Activated CD8-positive, alpha-beta memory T cell treated with anti-CD3 and anti-CD28 coated beads for 48 hours (primary cell): ENCODE measurements around the gene CACUL1.
"Not testable (repeated sequence)": the region's sequence is repeated elsewhere in the genome, so short reads cannot be mapped to it uniquely, and the experiment has no call there.

ENCODE experiments used
- DNase-seq, 3 experiments: peaks; one replicate each; pipeline ENCODE4 v3.0.0-alpha.2; 2020; ENCODE audit warnings: low read depth in 2 of 3, low spot score in 2 of 3

The CACUL1 gene

GRCh38 chr10:118692872-118693271 lies 61.9 kb downstream of the CACUL1 start:
- no peak for DNase-seq

- DNase-seq: no peak
These were observed 65.5 kb downstream of the CACUL1 start for GRCh38 chr10:118689070-118689858.

DNA sequence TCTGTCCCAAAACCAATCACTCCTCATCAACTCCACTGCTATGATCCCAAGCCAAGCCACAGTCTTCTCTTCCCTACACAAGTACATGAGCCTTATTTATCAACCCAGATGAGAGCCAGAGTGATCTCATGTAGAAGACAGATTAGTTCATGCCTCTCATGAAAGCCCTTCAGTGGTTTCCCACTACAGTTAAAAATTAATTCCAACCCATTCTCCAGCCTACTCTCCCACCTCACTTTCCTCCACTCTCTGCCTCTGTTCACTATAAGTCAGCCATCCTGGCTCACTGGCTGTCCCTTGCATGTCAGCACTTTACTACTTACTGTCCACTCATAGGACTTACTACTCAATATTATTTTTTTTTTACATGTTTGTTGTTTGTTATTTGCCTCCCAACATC lies 67.3 kb downstream of the CACUL1 start:
- DNase-seq: no peak

DNA sequence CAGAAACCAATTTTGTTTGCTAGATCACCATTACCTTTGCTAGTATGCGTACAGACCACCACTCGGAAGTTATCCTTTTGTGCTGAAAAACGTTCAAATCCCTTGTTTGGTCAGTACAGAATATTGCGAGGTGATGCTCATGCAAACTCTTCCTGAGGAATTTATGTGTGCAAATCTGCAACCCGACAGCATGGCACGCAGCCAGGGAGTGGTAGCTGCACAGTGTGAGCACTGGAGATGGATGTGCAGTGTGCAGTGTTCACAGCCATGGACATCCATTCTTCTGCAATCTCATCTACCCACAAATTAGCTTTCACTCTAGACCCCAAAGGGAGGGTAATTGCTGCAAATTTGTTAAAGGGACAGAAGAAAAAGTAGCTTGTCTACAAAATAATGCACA lies 72.2 kb downstream of the CACUL1 start:
- no peak for DNase-seq

GRCh38 chr10:118680197-118680596 lies 74.6 kb downstream of the CACUL1 start:
- DNase-seq: no peak

DNA sequence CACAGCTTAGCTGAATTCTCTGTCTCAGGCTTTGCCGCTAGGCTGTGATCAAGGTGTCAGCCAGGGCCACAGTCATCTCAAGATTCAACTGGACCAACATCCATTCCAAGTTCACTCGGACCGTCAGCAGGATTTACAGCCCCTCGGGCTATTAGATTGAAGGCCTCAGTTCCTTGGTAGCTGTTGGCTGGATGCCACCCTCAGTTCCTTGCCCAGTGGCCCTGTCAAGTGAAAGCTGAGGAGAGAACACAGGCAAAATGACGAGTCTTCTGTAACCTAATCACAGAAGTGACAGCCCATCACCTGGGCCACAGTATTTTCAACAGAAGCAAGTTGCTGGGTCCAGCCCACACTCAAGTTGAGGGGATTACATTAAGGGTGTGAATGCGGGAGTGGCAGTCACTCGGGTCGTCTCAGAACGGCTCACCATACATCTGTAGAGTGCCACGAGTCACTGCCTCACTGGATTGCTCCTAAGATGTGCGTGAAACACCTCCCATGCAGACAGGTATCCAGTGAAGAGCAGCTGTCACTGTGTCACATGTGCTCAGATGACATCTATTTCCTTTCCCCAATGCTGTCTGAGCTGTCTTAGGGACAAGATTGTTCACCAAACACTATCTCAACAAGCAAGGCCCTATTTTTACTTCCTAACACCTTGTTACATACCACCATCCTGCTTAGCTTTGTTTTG lies 80.4 kb downstream of the CACUL1 start:
- DNase-seq: no peak

DNA sequence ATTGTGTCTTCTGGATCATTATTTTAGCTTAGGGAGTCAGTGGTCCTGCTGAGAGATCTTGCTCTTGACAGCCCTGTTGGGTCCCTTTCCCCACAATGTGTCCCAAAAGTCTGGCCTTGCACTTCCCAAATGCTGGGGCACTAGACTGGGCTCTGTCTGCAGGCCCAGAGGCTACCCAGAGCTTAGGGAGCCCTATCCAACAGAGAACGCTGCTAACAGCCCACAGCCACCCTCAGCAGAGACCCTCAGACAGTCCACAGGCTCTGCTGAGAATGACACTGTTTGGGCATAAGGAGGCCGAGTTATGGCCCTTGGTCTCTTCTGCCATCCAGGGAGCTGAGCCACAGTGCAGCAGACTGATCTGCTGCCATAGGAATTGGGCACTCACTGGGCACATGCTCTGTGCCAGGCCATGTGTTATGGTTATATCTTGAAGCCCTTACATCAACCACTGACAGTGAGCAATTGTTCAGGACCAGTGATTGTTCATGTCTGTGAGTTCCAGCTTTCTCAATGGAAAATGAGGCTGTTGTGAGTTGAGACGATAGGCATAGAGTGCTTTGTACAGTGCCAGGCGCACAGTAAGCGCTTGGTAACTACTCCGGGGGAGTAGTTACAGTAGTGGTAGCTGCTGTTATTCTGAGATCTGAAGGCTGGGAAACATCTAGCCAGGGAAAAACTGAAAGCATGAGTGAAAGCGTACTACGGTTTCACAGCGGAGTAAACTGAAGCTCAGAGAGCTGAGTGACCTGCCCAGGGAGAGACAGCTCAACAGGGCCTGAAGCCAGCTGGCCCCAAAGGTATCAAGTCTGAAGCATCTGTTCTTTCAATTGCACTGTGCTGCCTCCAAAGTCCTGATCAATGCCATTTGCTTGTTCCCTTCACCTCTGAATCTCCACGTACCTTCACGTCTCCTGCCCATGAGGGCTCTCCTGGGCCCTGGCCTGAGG lies 81.7 kb downstream of the CACUL1 start:
- DNase-seq: no peak

DNA sequence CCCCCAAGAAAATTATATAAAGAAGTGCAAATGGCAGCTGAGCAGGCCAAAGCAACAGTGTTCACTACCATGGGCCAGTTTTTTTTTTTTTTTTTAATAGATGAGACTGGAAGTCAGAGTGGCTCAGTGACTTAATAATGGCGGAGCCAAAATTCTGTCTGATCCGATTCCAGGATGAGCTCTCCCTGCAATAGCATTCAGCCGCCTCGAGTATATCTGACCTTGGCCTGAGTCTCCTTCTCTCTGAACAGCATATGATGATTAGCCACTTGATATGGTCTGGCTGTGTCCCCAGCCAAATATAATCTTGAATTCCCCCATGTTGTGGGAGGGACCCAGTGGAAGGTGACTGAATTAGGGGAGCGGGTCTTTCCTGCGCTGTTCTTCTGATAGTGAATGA lies 82.6 kb downstream of the CACUL1 start:
- no peak for DNase-seq

DNA sequence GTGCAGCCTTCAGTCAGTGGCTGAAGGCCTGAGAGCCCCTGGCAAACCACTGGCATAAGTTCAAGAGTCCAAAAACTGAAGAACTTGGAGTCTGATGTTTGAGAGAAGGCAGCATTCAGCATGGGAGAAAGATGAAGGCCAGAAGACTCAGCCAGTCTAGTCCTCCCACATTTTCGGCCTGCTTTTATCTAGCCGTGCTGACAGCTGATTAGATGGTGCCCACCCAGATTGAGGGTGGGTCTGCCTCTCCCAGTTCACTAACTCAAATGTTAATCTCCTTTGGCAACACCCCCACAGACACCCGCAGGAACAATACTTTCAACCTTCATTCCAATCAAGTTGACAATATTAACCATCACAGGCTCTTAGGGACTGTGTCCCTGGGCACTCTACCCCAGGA lies 83.5 kb downstream of the CACUL1 start:
- not testable (repeated sequence) for DNase-seq

- no peak for DNase-seq
These were observed 84.2 kb downstream of the CACUL1 start for GRCh38 chr10:118670472-118671124.

GRCh38 chr10:118669835-118670234 lies 84.9 kb downstream of the CACUL1 start:
- no peak for DNase-seq

GRCh38 chr10:118669020-118669791 lies 85.6 kb downstream of the CACUL1 start:
- DNase-seq: no peak

DNA sequence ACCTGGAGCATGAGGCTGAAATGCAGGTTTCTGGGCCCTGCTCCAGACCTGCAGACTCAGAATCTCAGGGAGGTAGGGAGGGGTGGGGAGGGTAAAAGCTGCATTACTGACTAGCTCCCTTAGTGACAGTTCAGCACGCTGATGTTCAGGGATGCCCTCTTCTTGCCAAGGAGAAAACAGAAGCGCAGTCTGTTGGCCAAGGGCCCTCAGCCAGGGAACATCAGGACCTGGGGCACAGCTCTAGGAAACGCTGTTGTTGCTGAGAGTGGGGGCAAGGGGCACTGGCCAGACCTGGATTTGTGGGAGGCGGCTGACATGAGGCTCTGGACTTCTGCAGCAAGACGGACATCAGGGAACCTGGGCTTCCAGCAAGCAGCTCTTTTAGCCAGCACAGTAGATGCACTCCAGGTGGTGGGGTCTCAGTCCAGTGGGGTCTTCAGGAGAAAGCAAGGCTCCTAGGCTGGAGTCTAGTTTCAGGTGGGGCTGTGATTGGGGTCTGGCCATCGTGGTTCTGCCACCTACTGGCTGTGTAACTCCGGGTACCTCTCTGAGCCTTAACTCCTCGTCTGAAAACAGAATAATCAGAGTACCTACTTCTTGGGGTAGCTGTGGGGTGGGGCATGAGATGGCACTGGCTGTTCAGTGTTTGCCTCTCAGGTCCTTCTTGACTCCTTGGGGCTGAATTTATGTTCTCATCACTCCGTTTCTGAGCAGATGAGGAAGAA lies 86.4 kb downstream of the CACUL1 start:
- no peak for DNase-seq

DNA sequence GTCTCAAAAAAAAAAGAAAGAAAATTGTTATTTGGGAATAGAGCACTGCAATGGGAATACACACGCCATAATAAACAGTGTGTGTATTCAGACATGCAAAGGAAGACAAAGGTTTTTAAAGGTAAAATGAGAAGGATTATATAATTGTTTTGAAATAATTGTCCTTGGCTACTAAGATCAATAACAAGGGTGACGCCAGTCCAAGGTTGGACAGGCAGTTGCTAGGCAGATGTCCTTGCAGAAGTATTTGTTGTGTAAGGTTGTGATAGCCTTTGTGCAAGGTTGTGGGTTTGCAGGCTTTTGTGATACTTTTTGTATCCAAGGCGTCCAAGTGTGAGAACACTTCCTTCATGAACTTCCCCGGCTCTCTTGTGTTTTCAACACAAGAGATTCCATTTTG lies 87.0 kb downstream of the CACUL1 start:
- no peak for DNase-seq

DNA sequence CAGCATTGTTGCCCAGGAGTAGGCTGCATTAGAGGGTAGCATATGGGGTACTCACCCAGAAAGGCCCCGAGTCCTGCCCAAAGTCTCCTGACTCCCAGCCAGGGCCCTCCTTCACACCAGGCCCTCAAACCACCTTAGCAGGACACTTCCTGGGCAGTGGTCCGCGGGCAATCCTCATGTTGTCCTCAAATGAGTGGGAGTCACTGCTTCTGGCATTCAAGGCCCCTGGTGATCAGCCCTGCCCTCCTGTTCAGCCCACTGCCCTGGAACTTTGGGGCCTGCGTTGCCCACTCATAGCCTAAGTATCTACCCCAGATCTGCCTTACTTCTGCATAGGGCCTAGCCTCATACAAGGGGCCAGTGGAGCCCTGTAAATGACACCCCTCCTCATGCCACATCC lies 88.4 kb downstream of the CACUL1 start:
- DNase-seq: no peak

- no peak for DNase-seq
These were observed 90.4 kb downstream of the CACUL1 start for GRCh38 chr10:118664321-118664720.

DNA sequence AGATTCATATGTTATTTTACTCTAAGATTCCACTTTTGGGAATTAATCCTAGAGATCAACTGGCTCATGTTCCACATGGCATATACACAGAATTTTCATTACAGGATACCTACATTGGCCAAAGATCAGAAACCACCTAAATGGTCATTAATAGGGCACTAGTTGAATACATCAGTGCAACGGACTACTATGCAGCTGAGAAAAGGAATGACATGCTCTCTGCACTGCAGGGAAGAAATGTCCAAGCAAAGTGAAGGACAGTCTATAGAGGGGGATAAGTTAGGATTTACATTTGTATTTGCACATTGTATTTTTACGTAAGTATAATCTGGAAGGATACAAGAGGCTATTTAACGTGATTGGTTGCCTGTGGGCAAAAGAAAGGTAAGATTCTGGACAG lies 91.6 kb downstream of the CACUL1 start:
- no peak for DNase-seq

DNA sequence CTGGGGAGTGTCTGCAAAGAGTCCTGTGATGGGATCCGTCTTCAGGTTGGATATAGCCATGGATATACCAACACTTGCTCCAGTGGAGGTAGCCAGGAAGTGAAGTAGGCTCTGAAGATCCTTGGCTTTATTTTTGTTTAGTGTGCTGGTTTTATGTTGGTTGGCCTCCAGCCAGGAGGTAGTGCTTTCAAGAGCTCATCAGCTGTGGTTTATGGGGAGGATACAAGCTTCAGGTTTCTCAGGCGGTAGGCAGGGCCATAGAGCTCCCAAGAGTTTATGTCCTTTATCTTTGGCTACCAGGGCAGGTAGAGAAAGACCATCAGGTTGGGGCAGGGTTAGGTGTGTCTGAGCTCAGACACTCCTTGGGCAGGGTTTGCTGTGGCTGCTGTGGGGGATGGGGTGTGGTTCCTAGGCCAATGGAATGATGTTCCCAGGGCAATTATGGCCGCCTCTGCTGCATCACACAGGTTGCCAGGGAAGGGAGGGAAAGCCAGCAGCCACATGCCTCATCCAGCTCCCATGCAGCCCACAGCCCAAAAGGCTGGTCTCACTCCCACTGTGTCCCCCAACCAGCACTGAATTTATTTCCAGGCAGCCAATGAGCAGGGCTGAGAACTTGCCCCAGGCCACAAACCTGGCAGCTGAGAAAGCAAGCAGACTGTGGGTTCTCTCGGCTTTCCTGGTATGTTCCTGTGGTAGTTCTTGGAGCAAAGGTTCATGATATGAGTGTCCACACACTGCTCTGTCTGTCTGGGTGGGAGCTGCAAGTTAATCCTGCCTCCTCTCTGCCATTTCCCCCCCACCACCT lies 92.3 kb downstream of the CACUL1 start:
- DNase-seq: no peak

- DNase-seq: no peak
These were observed 96.0 kb downstream of the CACUL1 start for GRCh38 chr10:118658762-118659161.
